A673 (cell line): Measurements from ENCODE around the gene ORAI2. TPM values are rescaled to one million over a fixed set of nuclear protein-coding genes. Genes with fewer than 3 reads are reported as not detected.
A peak's percentile ranks its signal among the peaks of the same experiment; 100 is the strongest.
"Not testable (repeated sequence)": the region's sequence is repeated elsewhere in the genome, so short reads cannot be mapped to it uniquely, and the experiment has no call there.

ENCODE experiments used
- BruUV-seq: library from RNA; stranded (reverse); fragments of 400-500 nt; replicated peaks from 2 replicates; lab custom pipeline; 2021; lab: Mats Ljungman, UMichigan
- CTCF ChIA-PET: fragments of 300-600 bp; sonication (Branson Sonifier 250); formaldehyde crosslinking; loops from one replicate; lab custom pipeline; 2022; ENCODE audit warnings: antibody characterized with exemption; lab: Charles Lee
- POLR2A ChIA-PET: fragments of 300-600 bp; sonication (Branson Sonifier 250); formaldehyde crosslinking; loops from one replicate; lab custom pipeline; 2022; ENCODE audit warnings: antibody characterized with exemption; ENCODE audit not compliant: low non-redundant PET; lab: Charles Lee
- DNase-seq: peaks from one replicate; pipeline ENCODE4 v3.0.0-alpha.2; 2015; ENCODE audit warnings: low spot score
- H3K27ac ChIP-seq: fragments of 200-600 bp; sonication (generic); 2 replicates; pipeline ENCODE4 v1.5.1; 2016; ENCODE audit warnings: mixed run types, low read depth, mild to moderate bottlenecking, mixed read lengths, antibody characterized with exemption, low read length; ENCODE audit not compliant: poor library complexity, severe bottlenecking
- H3K27me3 ChIP-seq: fragments of 200-600 bp; sonication (generic); replicated peaks from 2 replicates; pipeline ENCODE4 v1.6.1; 2017; ENCODE audit warnings: mixed run types, low read depth, mild to moderate bottlenecking, mixed read lengths, antibody characterized with exemption, low read length; ENCODE audit not compliant: insufficient read depth, poor library complexity
- H3K36me3 ChIP-seq: fragments of 200-600 bp; sonication (generic); 2 replicates; pipeline ENCODE4 v1.6.1; 2016; ENCODE audit warnings: mixed run types, mild to moderate bottlenecking, mixed read lengths, antibody characterized with exemption, low read length; ENCODE audit not compliant: insufficient read depth, poor library complexity, severe bottlenecking
- H3K4me1 ChIP-seq: fragments of 200-600 bp; sonication (generic); 2 replicates; pipeline ENCODE4 v1.6.1; 2017; ENCODE audit warnings: mixed run types, mild to moderate bottlenecking, mixed read lengths, antibody characterized with exemption, low read length; ENCODE audit not compliant: insufficient read depth, poor library complexity, severe bottlenecking
- H3K4me3 ChIP-seq: fragments of 200-600 bp; sonication (generic); 2 replicates; pipeline ENCODE4 v1.5.1; 2016; ENCODE audit warnings: low read depth, mixed run types, mild to moderate bottlenecking, mixed read lengths, low read length; ENCODE audit not compliant: poor library complexity, severe bottlenecking
- H3K9me3 ChIP-seq: fragments of 200-600 bp; sonication (generic); 2 replicates; pipeline ENCODE4 v1.6.1; 2016; ENCODE audit warnings: mixed run types, low read depth, mild to moderate bottlenecking, mixed read lengths, antibody characterized with exemption, low read length; ENCODE audit not compliant: poor library complexity, severe bottlenecking
- CTCF ChIP-seq: fragments of 300-800, 200-600 bp; sonication (generic); conservative IDR thresholded peaks from 2 replicates; pipeline ENCODE4 v1.5.1; 2017; ENCODE audit warnings: low read depth, mild to moderate bottlenecking, antibody characterized with exemption, low read length, moderate library complexity, mixed read lengths
- EZH2 ChIP-seq: fragments of 200-600 bp; sonication (generic); IDR thresholded peaks from 2 replicates; pipeline ENCODE4 v1.6.1; 2017; ENCODE audit warnings: borderline replicate concordance, low read depth, mild to moderate bottlenecking, mixed read lengths, antibody characterized with exemption, low read length; ENCODE audit not compliant: poor library complexity, severe bottlenecking
- intact Hi-C: fragments of 100-400 bp; cut with micrococcal nuclease; formaldehyde crosslinking; loops from one replicate; pipeline ENCODE4 v1.10.0; 2022; ENCODE audit not compliant: unreplicated experiment
- total RNA-seq: library from RNA; stranded (reverse); gene quantifications from 2 replicates; pipeline ENCODE4 v1.2.3, GENCODE V29; 2021

The ORAI2 gene
- total RNA-seq, 1 experiment from 2014 or later = 35.2 TPM

- peaks cover 26% of the 10 kb centered on the region for H3K36me3 ChIP-seq
- no peaks in the 10 kb centered on the region for H3K4me1 ChIP-seq
- TF ChIP-seq CTCF (no peak), EZH2 (no peak)
- H3K27ac ChIP-seq = no peak overlapping the region
- CTCF ChIA-PET = no interaction called here
- no peak for DNase-seq
- no peak overlapping the region for H3K4me3 ChIP-seq
- H3K9me3 ChIP-seq = no peaks in the 10 kb centered on the region
- POLR2A ChIA-PET = no interaction called here
- intact Hi-C loops = no loop called here
- H3K27me3 ChIP-seq = no peaks in the 10 kb centered on the region
- BruUV-seq = TSS peak; percentile 31
These were observed 39.0 kb downstream of the ORAI2 start for GRCh38 chr7:102472126-102473041.

GRCh38 chr7:102473271-102473991 lies 40.1 kb downstream of the ORAI2 start:
- Histone ChIP-seq H3K27me3 (no peaks in the 10 kb centered on the region), H3K4me3 (no peak overlapping the region), H3K27ac (peak overlapping the region; percentile 23), H3K36me3 (peaks cover 23% of the 10 kb centered on the region), H3K9me3 (no peaks in the 10 kb centered on the region), H3K4me1 (no peaks in the 10 kb centered on the region)
- intact Hi-C loops = no loop called here
- no TSS peak for BruUV-seq
- no peak for TF ChIP-seq EZH2
- no peak for TF ChIP-seq CTCF
- no peak for DNase-seq
- CTCF ChIA-PET = no interaction called here
- POLR2A ChIA-PET = no interaction called here

GRCh38 chr7:102474116-102474515 lies 40.7 kb downstream of the ORAI2 start:
- CTCF ChIA-PET, H3K27me3 ChIP-seq, DNase-seq, intact Hi-C loops, BruUV-seq, POLR2A ChIA-PET, H3K27ac ChIP-seq, H3K4me1 ChIP-seq, H3K4me3 ChIP-seq, H3K9me3 ChIP-seq: not testable (repeated sequence)
- H3K36me3 ChIP-seq = peaks cover 23% of the 10 kb centered on the region

- H3K36me3 ChIP-seq = peaks cover 16% of the 10 kb centered on the region
- DNase-seq, H3K27me3 ChIP-seq, intact Hi-C loops, POLR2A ChIA-PET, H3K9me3 ChIP-seq, H3K27ac ChIP-seq, H3K4me3 ChIP-seq, CTCF ChIA-PET, BruUV-seq, H3K4me1 ChIP-seq: not testable (repeated sequence)
These were observed 41.5 kb downstream of the ORAI2 start for GRCh38 chr7:102474736-102475435.

GRCh38 chr7:102478314-102479208 lies 45.2 kb downstream of the ORAI2 start, which contains the start of gene POLR2J:
POLR2J (minus strand) TSS chr7:102478922; CDS start chr7:102478860, 62 bp downstream.
- POLR2A ChIA-PET, intact Hi-C loops, H3K4me1 ChIP-seq, H3K9me3 ChIP-seq, H3K36me3 ChIP-seq, H3K27me3 ChIP-seq, H3K27ac ChIP-seq, CTCF ChIA-PET: not testable (repeated sequence)
- BruUV-seq = TSS peak; percentile 76
- peak; percentile 57 for DNase-seq
- H3K4me3 ChIP-seq = peak within 1 kb of the TSS; percentile 40
